ENCODE measurements around the gene PRDM16. TPM values are rescaled to one million over a fixed set of nuclear protein-coding genes. Genes with fewer than 3 reads are reported as not detected.

PRDM16 gene
- total RNA-seq, 1 experiment from 2014 or later: 0.17 TPM

- Histone ChIP-seq H3K79me1 (ENCODE audit: insufficient read depth, low read depth, low read length, poor library complexity, severe bottlenecking) (no peaks in the 10 kb centered on the region), H3K18ac (ENCODE audit: insufficient read length, low read depth, low read length) (no peak overlapping the region), H4K91ac (ENCODE audit: insufficient read length, low read depth, low read length) (no peak overlapping the region), H2BK5ac (ENCODE audit: insufficient read length, low read length) (no peak overlapping the region), H2BK120ac (ENCODE audit: low read depth, low read length, poor library complexity, severe bottlenecking) (no peak overlapping the region), H3K23me2 (ENCODE audit: insufficient read length, low read depth, low read length, poor library complexity, severe bottlenecking) (no peaks in the 10 kb centered on the region), H3K79me2 (ENCODE audit: insufficient read depth, low read length) (no peaks in the 10 kb centered on the region), H4K20me1 (ENCODE audit: control insufficient read depth, insufficient read depth, insufficient read length) (no peaks in the 10 kb centered on the region), H2BK15ac (ENCODE audit: low read depth, low read length) (no peak overlapping the region), H2BK12ac (ENCODE audit: insufficient read length, low read depth, low read length) (no peak overlapping the region), H3K4ac (ENCODE audit: low read depth, low read length) (no peak overlapping the region), H3K4me1 (ENCODE audit: insufficient read depth, low read length) (no peaks in the 10 kb centered on the region; the same call in 1 of the 2 replicates), H3K23ac (ENCODE audit: insufficient read length, low read depth, low read length) (no peak overlapping the region), H3K9ac (ENCODE audit: extremely low read depth, insufficient read length, low read length) (no peak overlapping the region), H2BK20ac (ENCODE audit: low read depth, low read length, poor library complexity, severe bottlenecking) (no peak overlapping the region), H4K5ac (ENCODE audit: insufficient read length, low read depth, low read length) (no peak overlapping the region), H2AK5ac (ENCODE audit: insufficient read length, low read length) (no peak overlapping the region), H3K56ac (ENCODE audit: insufficient read length, low read depth, low read length) (no peak overlapping the region), H3K27ac (ENCODE audit: insufficient read length, low read depth, low read length) (no peak overlapping the region), H2AFZ (ENCODE audit: low read length) (no peak overlapping the region), H3K14ac (ENCODE audit: insufficient read depth, low read length) (no peak overlapping the region), H3T11ph (ENCODE audit: low read length) (no peak overlapping the region), H3K9me3 (ENCODE audit: control insufficient read depth, low read depth, low read length) (no peaks in the 10 kb centered on the region), H3K27me3 (ENCODE audit: insufficient read depth, low read length) (no peaks in the 10 kb centered on the region), H4K8ac (replicated peaks; ENCODE audit: insufficient read length, low read depth, low read length) (no peak overlapping the region), H3K4me2 (ENCODE audit: insufficient read depth, insufficient read length, low read length) (no peak overlapping the region)
- H3K27ac Mint-ChIP-seq: no peak overlapping the region
- H3K4me3 Mint-ChIP-seq: no peak overlapping the region; a peak in 1 of 5 replicates
- no peak for DNase-seq
- H3K9me3 Mint-ChIP-seq: no peaks in the 10 kb centered on the region
- WGBS (ENCODE audit: extremely low coverage, insufficient read length, low lambda C conversion rate): no CpG with 5 or more reads among the region's 29 CpGs
- TF ChIP-seq CTCF (conservative IDR thresholded peaks at IDR 0.05): no peak
- peaks cover 21 to 49% of the 10 kb centered on the region in 2 experiments for H3K4me1 Mint-ChIP-seq
- H3K36me3 Mint-ChIP-seq (ENCODE audit: insufficient read depth in 1 of 3, low read depth in 3 of 3): no peaks in the 10 kb centered on the region
- H3K27me3 Mint-ChIP-seq (ENCODE audit: low read depth): peaks cover 2% of the 10 kb centered on the region
Observed at GRCh38 chr1:3101124-3101939, 32.3 kb downstream of the PRDM16 start.

Data from H9 (cell line).